ENCODE results near the gene MYL9.
"Not testable (repeated sequence)": the region's sequence is repeated elsewhere in the genome, so short reads cannot be mapped to it uniquely, and the experiment has no call there.

DNA sequence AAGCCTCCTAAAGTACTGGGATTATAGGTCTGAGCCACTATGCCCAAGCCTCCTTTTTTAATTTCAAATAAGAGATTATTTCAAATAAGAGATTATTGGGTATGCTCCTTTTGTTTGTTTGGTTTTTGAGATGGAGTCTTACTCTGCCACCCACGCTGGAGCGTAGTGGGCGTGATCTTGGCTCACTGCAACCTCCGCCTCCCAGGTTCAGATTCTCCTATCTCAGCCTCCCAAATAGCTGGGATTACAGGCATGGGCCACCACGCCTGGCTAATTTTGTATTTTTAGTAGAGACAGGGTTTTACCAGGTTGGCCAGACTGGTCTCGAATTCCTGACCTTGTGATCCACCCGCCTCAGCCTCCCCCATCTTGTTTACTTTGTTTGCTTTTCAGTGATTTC lies 18.9 kb upstream of the MYL9 start:
- not testable (repeated sequence) for TF ChIP-seq POLR2A (IDR thresholded peaks at IDR 0.05; ENCODE audit: low read depth, low read length); FOS (IDR thresholded peaks at IDR 0.05; ENCODE audit: borderline replicate concordance, insufficient read depth, low read length)
- TF ChIP-seq, protein P1, sequence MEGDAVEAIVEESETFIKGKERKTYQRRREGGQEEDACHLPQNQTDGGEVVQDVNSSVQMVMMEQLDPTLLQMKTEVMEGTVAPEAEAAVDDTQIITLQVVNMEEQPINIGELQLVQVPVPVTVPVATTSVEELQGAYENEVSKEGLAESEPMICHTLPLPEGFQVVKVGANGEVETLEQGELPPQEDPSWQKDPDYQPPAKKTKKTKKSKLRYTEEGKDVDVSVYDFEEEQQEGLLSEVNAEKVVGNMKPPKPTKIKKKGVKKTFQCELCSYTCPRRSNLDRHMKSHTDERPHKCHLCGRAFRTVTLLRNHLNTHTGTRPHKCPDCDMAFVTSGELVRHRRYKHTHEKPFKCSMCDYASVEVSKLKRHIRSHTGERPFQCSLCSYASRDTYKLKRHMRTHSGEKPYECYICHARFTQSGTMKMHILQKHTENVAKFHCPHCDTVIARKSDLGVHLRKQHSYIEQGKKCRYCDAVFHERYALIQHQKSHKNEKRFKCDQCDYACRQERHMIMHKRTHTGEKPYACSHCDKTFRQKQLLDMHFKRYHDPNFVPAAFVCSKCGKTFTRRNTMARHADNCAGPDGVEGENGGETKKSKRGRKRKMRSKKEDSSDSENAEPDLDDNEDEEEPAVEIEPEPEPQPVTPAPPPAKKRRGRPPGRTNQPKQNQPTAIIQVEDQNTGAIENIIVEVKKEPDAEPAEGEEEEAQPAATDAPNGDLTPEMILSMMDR (IDR thresholded peaks at IDR 0.05; ENCODE audit: extremely low read depth in 1 of 2, insufficient read depth in 1 of 2, low read depth in 1 of 2, low read length in 2 of 2) = not testable (repeated sequence)
